ENCODE measurements around the gene IFT20. TPM values are rescaled to one million over a fixed set of nuclear protein-coding genes. Genes with fewer than 3 reads are reported as not detected.

The IFT20 gene
- total and polyA plus RNA-seq, 2 of the 13 experiments (the other 11 are each of a cell fraction or from before 2014, with no cell fraction given) = 28.0 to 37.8 TPM

- TF ChIP-seq GABPA (IDR thresholded peaks at IDR 0.05; ENCODE audit: low read depth, low read length) = no peak
- peak; percentile 58; the same call in 1 of the 2 replicates for TF ChIP-seq GABPA (CRISPR knock-in tag; IDR thresholded peaks at IDR 0.05; ENCODE audit: low read depth)
- TF ChIP-seq HHEX (CRISPR knock-in tag; IDR thresholded peaks at IDR 0.05) = peak; percentile 74
- TF ChIP-seq SKIL (CRISPR knock-in tag; IDR thresholded peaks at IDR 0.05; ENCODE audit: borderline replicate concordance) = peak; percentile 96
- 0 out of 2 replicates have a peak, but pooled peaks have one; percentile 67 for TF ChIP-seq SP140L (CRISPR knock-in tag; IDR thresholded peaks at IDR 0.05; ENCODE audit: borderline replicate concordance)
- TF ChIP-seq, protein P1, sequence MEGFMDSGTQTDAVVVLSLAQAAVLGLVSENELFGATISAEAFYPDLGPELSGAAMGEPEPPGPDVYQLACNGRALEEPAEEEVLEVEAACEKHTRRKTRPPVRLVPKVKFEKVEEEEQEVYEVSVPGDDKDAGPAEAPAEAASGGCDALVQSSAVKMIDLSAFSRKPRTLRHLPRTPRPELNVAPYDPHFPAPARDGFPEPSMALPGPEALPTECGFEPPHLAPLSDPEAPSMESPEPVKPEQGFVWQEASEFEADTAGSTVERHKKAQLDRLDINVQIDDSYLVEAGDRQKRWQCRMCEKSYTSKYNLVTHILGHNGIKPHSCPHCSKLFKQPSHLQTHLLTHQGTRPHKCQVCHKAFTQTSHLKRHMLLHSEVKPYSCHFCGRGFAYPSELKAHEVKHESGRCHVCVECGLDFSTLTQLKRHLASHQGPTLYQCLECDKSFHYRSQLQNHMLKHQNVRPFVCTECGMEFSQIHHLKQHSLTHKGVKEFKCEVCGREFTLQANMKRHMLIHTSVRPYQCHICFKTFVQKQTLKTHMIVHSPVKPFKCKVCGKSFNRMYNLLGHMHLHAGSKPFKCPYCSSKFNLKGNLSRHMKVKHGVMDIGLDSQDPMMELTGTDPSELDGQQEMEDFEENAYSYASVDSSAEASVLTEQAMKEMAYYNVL (CRISPR knock-in tag; IDR thresholded peaks at IDR 0.05; ENCODE audit: borderline replicate concordance) = peak; percentile 94; the same call in 1 of the 2 replicates
- peak; percentile 75; the same call in 1 of the 2 replicates for TF ChIP-seq ZSCAN21 (CRISPR knock-in tag; IDR thresholded peaks at IDR 0.05; ENCODE audit: borderline replicate concordance)
- peak; percentile 88 for TF ChIP-seq BORCS8-MEF2B (CRISPR knock-in tag; IDR thresholded peaks at IDR 0.05)
- TF ChIP-seq ZNF501 (CRISPR knock-in tag; IDR thresholded peaks at IDR 0.05) = peak; percentile 46
- peak; percentile 80 for TF ChIP-seq ZNF574 (CRISPR knock-in tag; IDR thresholded peaks at IDR 0.05)
- peak; percentile 55; the same call in 1 of the 2 replicates for TF ChIP-seq ZNF772 (CRISPR knock-in tag; IDR thresholded peaks at IDR 0.05)
- TF ChIP-seq ZBTB21 (CRISPR knock-in tag; IDR thresholded peaks at IDR 0.05) = peak; percentile 65; the same call in 1 of the 2 replicates
- TF ChIP-seq ZNF800 (CRISPR knock-in tag; IDR thresholded peaks at IDR 0.05) = peak; percentile 49; the same call in 1 of the 2 replicates
- TF ChIP-seq FOXM1 (CRISPR knock-in tag; IDR thresholded peaks at IDR 0.05) = no peak
- TF ChIP-seq ARNTL (CRISPR knock-in tag; IDR thresholded peaks at IDR 0.05) = 0 out of 2 replicates have a peak, but pooled peaks have one; percentile 49
- peak; percentile 33 for TF ChIP-seq CTCF (CRISPR knock-in tag; IDR thresholded peaks at IDR 0.05)
- peak; percentile 42 for TF ChIP-seq ZMYM3 (CRISPR knock-in tag; IDR thresholded peaks at IDR 0.05)
Measured at GRCh38 chr17:28370035-28370743, 34.9 kb upstream of the IFT20 start, which contains the start of gene VTN (continued).

All from HepG2 (cell line).